ACC112 (cell line): ENCODE data around the gene IMP4.

ENCODE experiments used
- H2AFZ ChIP-seq: fragments of 200-600 bp; sonication (generic); one replicate; pipeline ENCODE4 v1.6.0; 2017; ENCODE audit warnings: antibody characterized with exemption, low read length; ENCODE audit not compliant: unreplicated experiment
- H3K27ac ChIP-seq: fragments of 200-600 bp; sonication (generic); 2 replicates; pipeline ENCODE4 v1.5.1; 2014; ENCODE audit warnings: low read depth, mild to moderate bottlenecking, antibody characterized with exemption, low read length, moderate library complexity
- H3K27me3 ChIP-seq: fragments of 200-600 bp; sonication (generic); 2 replicates; pipeline ENCODE4 v1.6.1; 2014; ENCODE audit warnings: mild to moderate bottlenecking, antibody characterized with exemption, low read length, moderate library complexity, mixed read lengths; ENCODE audit not compliant: insufficient read depth
- H3K36me3 ChIP-seq: fragments of 200-600 bp; sonication (generic); 2 replicates; pipeline ENCODE4 v1.6.1; 2016; ENCODE audit warnings: mild to moderate bottlenecking, antibody characterized with exemption, low read length, moderate library complexity, mixed read lengths; ENCODE audit not compliant: insufficient read depth
- H3K4me1 ChIP-seq: fragments of 200-600 bp; sonication (generic); one replicate; pipeline ENCODE4 v1.6.1; 2016; ENCODE audit warnings: low read length, mixed read lengths; ENCODE audit not compliant: insufficient read depth, unreplicated experiment, control insufficient read depth
- H3K4me3 ChIP-seq: fragments of 200-600 bp; sonication (generic); 2 replicates; pipeline ENCODE4 v1.5.1; 2014; ENCODE audit warnings: mild to moderate bottlenecking, low read depth, low read length
- H3K79me2 ChIP-seq: fragments of 200-600 bp; sonication (generic); one replicate; pipeline ENCODE4 v1.6.0; 2016; ENCODE audit warnings: low read length; ENCODE audit not compliant: control insufficient read depth, unreplicated experiment, insufficient read depth

IMP4 gene

GRCh38 chr2:130336877-130337734, 5.6 kb upstream of the IMP4 start:
- Histone ChIP-seq H3K79me2 (no peaks in the 10 kb centered on the region), H3K27me3 (peaks cover 2% of the 10 kb centered on the region; the same call in 1 of the 2 replicates), H3K4me1 (peaks cover 16% of the 10 kb centered on the region), H2AFZ (peak overlapping the region; percentile 44), H3K4me3 (peak overlapping the region; percentile 49), H3K27ac (peak overlapping the region; percentile 37), H3K36me3 (0 out of 2 replicates have a peak, but pooled peaks cover 3% of the 10 kb centered on the region)

- Histone ChIP-seq H3K4me3 (peak overlapping the region; percentile 49; the same call in 1 of the 2 replicates), H3K27me3 (peaks cover 2% of the 10 kb centered on the region; the same call in 1 of the 2 replicates), H3K27ac (peak overlapping the region; percentile 37), H3K79me2 (no peaks in the 10 kb centered on the region), H3K36me3 (0 out of 2 replicates have a peak, but pooled peaks cover 3% of the 10 kb centered on the region), H2AFZ (peak overlapping the region; percentile 70), H3K4me1 (peaks cover 16% of the 10 kb centered on the region)
Observed at GRCh38 chr2:130337735-130338325, 4.9 kb upstream of the IMP4 start.

- Histone ChIP-seq H3K4me1 (peaks cover 20% of the 10 kb centered on the region), H3K36me3 (0 out of 2 replicates have a peak, but pooled peaks cover 3% of the 10 kb centered on the region), H3K79me2 (peaks cover 8% of the 10 kb centered on the region), H3K4me3 (no peak overlapping the region), H3K27me3 (peaks cover 2% of the 10 kb centered on the region; the same call in 1 of the 2 replicates), H3K27ac (no peak overlapping the region), H2AFZ (no peak overlapping the region)
Observed at GRCh38 chr2:130338793-130339345, 3.8 kb upstream of the IMP4 start.

GRCh38 chr2:130339885-130340745, 2.6 kb upstream of the IMP4 start:
- peaks cover 5% of the 10 kb centered on the region; the same call in 1 of the 2 replicates for H3K36me3 ChIP-seq
- H3K27ac ChIP-seq: no peak overlapping the region
- peaks cover 21% of the 10 kb centered on the region for H3K4me1 ChIP-seq
- H3K4me3 ChIP-seq: no peak overlapping the region
- H3K79me2 ChIP-seq: peaks cover 18% of the 10 kb centered on the region
- no peak overlapping the region for H2AFZ ChIP-seq
- H3K27me3 ChIP-seq: no peaks in the 10 kb centered on the region

GRCh38 chr2:130341562-130342019, 1.1 kb upstream of the IMP4 start:
- Histone ChIP-seq H3K27me3 (no peaks in the 10 kb centered on the region), H3K36me3 (peaks cover 13% of the 10 kb centered on the region; the same call in 1 of the 2 replicates), H3K4me3 (peak overlapping the region; percentile 79), H3K27ac (no peak overlapping the region), H3K79me2 (peaks cover 18% of the 10 kb centered on the region), H2AFZ (peak overlapping the region; percentile 78), H3K4me1 (peaks cover 21% of the 10 kb centered on the region)

GRCh38 chr2:130342020-130342532, 621 bp upstream of the IMP4 start:
- Histone ChIP-seq H3K79me2 (peaks cover 18% of the 10 kb centered on the region), H2AFZ (peak overlapping the region; percentile 78), H3K27ac (peak overlapping the region; percentile 67), H3K36me3 (peaks cover 17% of the 10 kb centered on the region; the same call in 1 of the 2 replicates), H3K4me1 (peaks cover 21% of the 10 kb centered on the region), H3K4me3 (peak overlapping the region; percentile 79), H3K27me3 (no peaks in the 10 kb centered on the region)

- peaks cover 18% of the 10 kb centered on the region for H3K79me2 ChIP-seq
- H3K4me3 ChIP-seq: no peak overlapping the region
- no peaks in the 10 kb centered on the region for H3K27me3 ChIP-seq
- peaks cover 8% of the 10 kb centered on the region for H3K4me1 ChIP-seq
- no peak overlapping the region for H3K27ac ChIP-seq
- H3K36me3 ChIP-seq: peaks cover 21% of the 10 kb centered on the region
- no peak overlapping the region for H2AFZ ChIP-seq
Observed at GRCh38 chr2:130344578-130344977, 1.9 kb downstream of the IMP4 start.

- no peak overlapping the region for H3K27ac ChIP-seq
- peaks cover 21% of the 10 kb centered on the region for H3K36me3 ChIP-seq
- H3K4me1 ChIP-seq: peaks cover 8% of the 10 kb centered on the region
- H3K27me3 ChIP-seq: no peaks in the 10 kb centered on the region
- peaks cover 18% of the 10 kb centered on the region for H3K79me2 ChIP-seq
- no peak overlapping the region for H3K4me3 ChIP-seq
- no peak overlapping the region for H2AFZ ChIP-seq
Observed at GRCh38 chr2:130345091-130345490, 2.4 kb downstream of the IMP4 start.

- peaks cover 21% of the 10 kb centered on the region for H3K36me3 ChIP-seq
- H3K27ac ChIP-seq: no peak overlapping the region
- no peaks in the 10 kb centered on the region for H3K27me3 ChIP-seq
- no peak overlapping the region for H3K4me3 ChIP-seq
- peaks cover 18% of the 10 kb centered on the region for H3K79me2 ChIP-seq
- peaks cover 8% of the 10 kb centered on the region for H3K4me1 ChIP-seq
- H2AFZ ChIP-seq: no peak overlapping the region
Observed at GRCh38 chr2:130345611-130346010, 2.9 kb downstream of the IMP4 start.
